Esophagus muscularis mucosa (tissue), 4 donors: ENCODE results near the gene GPR84. TPM values are rescaled to one million over a fixed set of nuclear protein-coding genes. Genes with fewer than 3 reads are reported as not detected.

Experiments used
- DNase-seq: peaks from one replicate; pipeline ENCODE4 v3.0.0-alpha.2; 2017; ENCODE audit errors: extremely low spot score
- H3K27ac ChIP-seq, 4 donors: fragments of 200-600 bp; sonication (generic); replicated peaks in 1 of 4; 1 replicate in 3 of 4; 2 replicates in 1 of 4; pipeline ENCODE4 v1.5.1; 2016 to 2019; ENCODE audit warnings: mild to moderate bottlenecking in 1 of 4
- H3K27me3 ChIP-seq, 4 donors: fragments of 200-600 bp; sonication (generic); one replicate each; pipeline versions ENCODE4 v1.5.1 to v1.6.0; 2016 to 2019
- H3K36me3 ChIP-seq, 4 donors: fragments of 200-600 bp; sonication (generic); one replicate each; pipeline ENCODE4 v1.5.1; 2016 to 2019
- H3K4me1 ChIP-seq, 4 donors: fragments of 200-600 bp; sonication (generic); one replicate each; pipeline ENCODE4 v1.5.1; 2016 to 2019
- H3K4me3 ChIP-seq, 4 donors: fragments of 200-600 bp; sonication (generic); 1 replicate in 2 of 4; 2 replicates in 2 of 4; pipeline ENCODE4 v1.5.1; 2016 to 2019; ENCODE audit warnings: mild to moderate bottlenecking in 4 of 4, moderate library complexity in 1 of 4
- H3K9me3 ChIP-seq, 4 donors: fragments of 200-600 bp; sonication (generic); 1 replicate in 3 of 4; 2 replicates in 1 of 4; pipeline ENCODE4 v1.5.1; 2016 to 2019
- CTCF ChIP-seq, 3 experiments: fragments of 200-600 bp in 2 of 3; fragments of 450-650 bp in 1 of 3; sonication (generic) in 2 of 3; IDR thresholded peaks; one replicate each; pipeline ENCODE4 v1.5.1; 2017 to 2019; ENCODE audit warnings: antibody characterized with exemption in 3 of 3, mild to moderate bottlenecking in 2 of 3, moderate library complexity in 1 of 3
- EP300 ChIP-seq: sonication (generic); formaldehyde crosslinking; IDR thresholded peaks from one replicate; pipeline ENCODE4 v1.6.1; 2017; ENCODE audit warnings: antibody characterized with exemption
- POLR2A ChIP-seq: fragments of 450-650 bp; IDR thresholded peaks from one replicate; pipeline ENCODE4 v1.6.1; 2017; ENCODE audit warnings: antibody characterized with exemption, moderate library complexity, mild to moderate bottlenecking, low read depth
- POLR2AphosphoS5 ChIP-seq, 2 donors: sonication (generic); formaldehyde crosslinking; IDR thresholded peaks; one replicate each; pipeline ENCODE4 v1.6.1; 2017; ENCODE audit warnings: antibody characterized with exemption in 2 of 2
- whole genome bisulfite sequencing: methylation state at CpG from one replicate; pipeline ENCODE4 v1.1.5; 2018; 5-methylcytosine and 5-hydroxymethylcytosine counted together
- intact Hi-C: fragments of 100-400 bp; cut with DNase I; formaldehyde crosslinking; loops from one replicate; pipeline ENCODE4 v1.15.1; 2023
- total RNA-seq, 4 donors: library from RNA; depleted of rRNA; stranded (reverse); fragments of >200 nt; gene quantifications; one replicate each; pipeline versions ENCODE4 v1.1.0 to v1.2.1, GENCODE V29; 2016

Gene GPR84
- total RNA-seq, 4 donors from 2014 or later, result 0.66 TPM; not detected in 3

- intact Hi-C loops, result no loop called here
- 91% methylated on average over 4 of the region's 4 CpGs for WGBS
- H3K36me3 ChIP-seq, result no peaks in the 10 kb centered on the region
- peaks cover 20 to 46% (median 37%) of the 10 kb centered on the region in 4 donors for H3K4me1 ChIP-seq
- TF ChIP-seq POLR2AphosphoS5 (IDR thresholded peaks at IDR 0.05) (no peak), CTCF (IDR thresholded peaks at IDR 0.05) (no peak), POLR2A (no peak), EP300 (no peak)
- no peaks in the 10 kb centered on the region for H3K27me3 ChIP-seq
- H3K4me3 ChIP-seq, result no peak overlapping the region
- no peak for DNase-seq
- no peak overlapping the region for H3K27ac ChIP-seq
- no peaks in the 10 kb centered on the region for H3K9me3 ChIP-seq
These were observed 16.9 kb upstream of the GPR84 start for GRCh38 chr12:54381136-54381535.

- 9% methylated on average over 18 of the region's 19 CpGs for WGBS
- H3K4me1 ChIP-seq, result peaks cover 26 to 50% (median 42%) of the 10 kb centered on the region in 4 donors
- no peaks in the 10 kb centered on the region for H3K9me3 ChIP-seq
- peak overlapping the region; percentile 83 to 86 (median 84) for H3K27ac ChIP-seq
- H3K27me3 ChIP-seq, result no peaks in the 10 kb centered on the region
- H3K36me3 ChIP-seq, result no peaks in the 10 kb centered on the region
- DNase-seq, result peak; percentile 96
- peak overlapping the region; percentile 59 to 74 (median 62) for H3K4me3 ChIP-seq
- intact Hi-C loops, result no loop called here
- TF ChIP-seq EP300 (no peak), CTCF (IDR thresholded peaks at IDR 0.05) (peak in 2 of 3 experiments; percentile 100), POLR2A (no peak), POLR2AphosphoS5 (IDR thresholded peaks at IDR 0.05) (peak; percentile 43 to 77)
These were observed 15.3 kb upstream of the GPR84 start for GRCh38 chr12:54379398-54380201.

- no peaks in the 10 kb centered on the region for H3K36me3 ChIP-seq
- H3K4me1 ChIP-seq, result peaks cover 29 to 57% (median 49%) of the 10 kb centered on the region in 4 donors
- H3K27ac ChIP-seq, result peak overlapping the region; percentile 83 to 86 (median 84)
- intact Hi-C loops, result no loop called here
- no peak for TF ChIP-seq POLR2A
- no peak for TF ChIP-seq EP300
- TF ChIP-seq CTCF (IDR thresholded peaks at IDR 0.05), result no peak
- TF ChIP-seq POLR2AphosphoS5 (IDR thresholded peaks at IDR 0.05), result no peak
- no peak for DNase-seq
- 13% methylated on average over 35 of the region's 49 CpGs for WGBS
- H3K27me3 ChIP-seq, result no peaks in the 10 kb centered on the region
- peak overlapping the region; percentile 59 to 74 (median 62) for H3K4me3 ChIP-seq
- H3K9me3 ChIP-seq, result no peaks in the 10 kb centered on the region
These were observed 14.6 kb upstream of the GPR84 start for GRCh38 chr12:54378796-54379397.

GRCh38 chr12:54377797-54378515 lies 13.7 kb upstream of the GPR84 start:
- Histone ChIP-seq H3K4me1 (peaks cover 29 to 64% (median 56%) of the 10 kb centered on the region in 4 donors), H3K4me3 (peak overlapping the region; percentile 59 to 74 (median 62)), H3K27me3 (no peaks in the 10 kb centered on the region), H3K27ac (peak overlapping the region; percentile 79 to 86 (median 84)), H3K36me3 (no peaks in the 10 kb centered on the region), H3K9me3 (no peaks in the 10 kb centered on the region)
- intact Hi-C loops, result no loop called here
- 81% methylated on average over 6 of the region's 6 CpGs for WGBS
- TF ChIP-seq POLR2A (no peak), POLR2AphosphoS5 (IDR thresholded peaks at IDR 0.05) (no peak), EP300 (no peak), CTCF (IDR thresholded peaks at IDR 0.05) (no peak)
- DNase-seq, result no peak
